ENCODE results near the gene HIVEP3. TPM values are rescaled to one million over a fixed set of nuclear protein-coding genes. Genes with fewer than 3 reads are reported as not detected.

The HIVEP3 gene
- total RNA-seq, 1 donor from 2014 or later: 21.5 TPM

- no peak for DNase-seq
Observed at GRCh38 chr1:41754540-41754939, 164.2 kb downstream of the HIVEP3 start.

- no peak for DNase-seq
Observed at GRCh38 chr1:41752514-41753170, 166.1 kb downstream of the HIVEP3 start.

- DNase-seq: no peak
Observed at GRCh38 chr1:41751804-41752513, 166.8 kb downstream of the HIVEP3 start.

GRCh38 chr1:41749991-41750745, 168.6 kb downstream of the HIVEP3 start:
- no peak for DNase-seq

GRCh38 chr1:41745022-41745421, 173.7 kb downstream of the HIVEP3 start:
- DNase-seq: no peak

GRCh38 chr1:41743366-41743765, 175.4 kb downstream of the HIVEP3 start:
- no peak for DNase-seq

- DNase-seq: no peak
Observed at GRCh38 chr1:41742219-41742618, 176.5 kb downstream of the HIVEP3 start.

- no peak for DNase-seq
Observed at GRCh38 chr1:41741244-41741643, 177.5 kb downstream of the HIVEP3 start.

- no peak for DNase-seq
Observed at GRCh38 chr1:41740630-41741239, 178.0 kb downstream of the HIVEP3 start.

- no peak for DNase-seq
Observed at GRCh38 chr1:41740058-41740457, 178.7 kb downstream of the HIVEP3 start.

GRCh38 chr1:41739061-41739955, 179.4 kb downstream of the HIVEP3 start:
- no peak for DNase-seq

GRCh38 chr1:41738475-41738874, 180.2 kb downstream of the HIVEP3 start:
- no peak for DNase-seq

GRCh38 chr1:41738006-41738405, 180.7 kb downstream of the HIVEP3 start:
- no peak for DNase-seq

- peak; percentile 48 for DNase-seq
Observed at GRCh38 chr1:41735631-41736260, 183.0 kb downstream of the HIVEP3 start.

- no peak for DNase-seq
Observed at GRCh38 chr1:41735139-41735538, 183.6 kb downstream of the HIVEP3 start.

GRCh38 chr1:41734201-41734970, 184.3 kb downstream of the HIVEP3 start:
- no peak for DNase-seq

- no peak for DNase-seq
Observed at GRCh38 chr1:41733725-41734124, 185.0 kb downstream of the HIVEP3 start.

GRCh38 chr1:41733021-41733420, 185.7 kb downstream of the HIVEP3 start:
- DNase-seq: no peak

- no peak for DNase-seq
Observed at GRCh38 chr1:41731516-41732030, 187.1 kb downstream of the HIVEP3 start.

GRCh38 chr1:41730806-41731205, 187.9 kb downstream of the HIVEP3 start:
- DNase-seq: no peak

Data from occipital lobe (tissue), 2 donors.